Tibial artery (tissue), 4 donors: ENCODE measurements around the gene KLF16.

Experiments used
- DNase-seq, 2 donors: peaks; one replicate each; pipeline ENCODE4 v3.0.0-alpha.2; 2019
- H3K27ac ChIP-seq, 2 donors: fragments of 200-600 bp; sonication (generic) in 1 of 2; 1 replicate in 1 of 2; 2 replicates in 1 of 2; pipeline ENCODE4 v1.5.1; 2018 to 2019; ENCODE audit warnings: mild to moderate bottlenecking in 1 of 2
- H3K27me3 ChIP-seq, 2 donors: fragments of 200-600 bp; sonication (generic) in 1 of 2; one replicate each; pipeline versions ENCODE4 v1.5.1 to v1.6.0; 2016 to 2019
- H3K36me3 ChIP-seq, 3 donors: fragments of 200-600 bp; sonication (generic) in 2 of 3; one replicate each; pipeline ENCODE4 v1.5.1; 2016 to 2019; ENCODE audit warnings: mild to moderate bottlenecking in 2 of 3
- H3K4me1 ChIP-seq, 4 donors: fragments of 200-600 bp; sonication (generic) in 2 of 4; 1 replicate in 3 of 4; 2 replicates in 1 of 4; pipeline ENCODE4 v1.5.1; 2016 to 2019
- H3K4me3 ChIP-seq, 2 donors: fragments of 200-600 bp; sonication (generic) in 1 of 2; 1 replicate in 1 of 2; 2 replicates in 1 of 2; pipeline ENCODE4 v1.5.1; 2018 to 2019; ENCODE audit warnings: mild to moderate bottlenecking in 2 of 2
- H3K9me3 ChIP-seq, 3 donors: fragments of 200-600 bp; sonication (generic) in 1 of 3; one replicate each; pipeline ENCODE4 v1.5.1; 2016 to 2019
- intact Hi-C: fragments of 100-400 bp; cut with DNase I; formaldehyde crosslinking; loops from one replicate; pipeline ENCODE4 v1.15.0; 2023; ENCODE audit warnings: low total_unique reads
- TF ChIP-seq, protein P1 (sequence below), 2 experiments: fragments of 200-600 bp in 1 of 2; fragments of 450-650 bp in 1 of 2; IDR thresholded peaks; one replicate each; pipeline ENCODE4 v1.5.1; 2017 to 2019; ENCODE audit warnings: antibody characterized with exemption in 2 of 2, mild to moderate bottlenecking in 1 of 2, moderate library complexity in 1 of 2

Gene KLF16

GRCh38 chr19:1830568-1830967 lies 32.8 kb downstream of the KLF16 start:
- DNase-seq, result no peak
- H3K9me3 ChIP-seq, result no peaks in the 10 kb centered on the region
- H3K4me1 ChIP-seq, result peaks cover 0 to 28% (median 10%) of the 10 kb centered on the region in 4 donors
- H3K27ac ChIP-seq, result no peak overlapping the region
- H3K4me3 ChIP-seq, result no peak overlapping the region
- intact Hi-C loops, result no loop called here
- TF ChIP-seq, protein P1, sequence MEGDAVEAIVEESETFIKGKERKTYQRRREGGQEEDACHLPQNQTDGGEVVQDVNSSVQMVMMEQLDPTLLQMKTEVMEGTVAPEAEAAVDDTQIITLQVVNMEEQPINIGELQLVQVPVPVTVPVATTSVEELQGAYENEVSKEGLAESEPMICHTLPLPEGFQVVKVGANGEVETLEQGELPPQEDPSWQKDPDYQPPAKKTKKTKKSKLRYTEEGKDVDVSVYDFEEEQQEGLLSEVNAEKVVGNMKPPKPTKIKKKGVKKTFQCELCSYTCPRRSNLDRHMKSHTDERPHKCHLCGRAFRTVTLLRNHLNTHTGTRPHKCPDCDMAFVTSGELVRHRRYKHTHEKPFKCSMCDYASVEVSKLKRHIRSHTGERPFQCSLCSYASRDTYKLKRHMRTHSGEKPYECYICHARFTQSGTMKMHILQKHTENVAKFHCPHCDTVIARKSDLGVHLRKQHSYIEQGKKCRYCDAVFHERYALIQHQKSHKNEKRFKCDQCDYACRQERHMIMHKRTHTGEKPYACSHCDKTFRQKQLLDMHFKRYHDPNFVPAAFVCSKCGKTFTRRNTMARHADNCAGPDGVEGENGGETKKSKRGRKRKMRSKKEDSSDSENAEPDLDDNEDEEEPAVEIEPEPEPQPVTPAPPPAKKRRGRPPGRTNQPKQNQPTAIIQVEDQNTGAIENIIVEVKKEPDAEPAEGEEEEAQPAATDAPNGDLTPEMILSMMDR (IDR thresholded peaks at IDR 0.05), result no peak
- H3K36me3 ChIP-seq, result peaks cover 17 to 38% (median 27%) of the 10 kb centered on the region in 3 donors
- H3K27me3 ChIP-seq, result no peaks in the 10 kb centered on the region

- Histone ChIP-seq H3K4me1 (peaks cover 0 to 24% (median 10%) of the 10 kb centered on the region in 4 donors), H3K9me3 (no peaks in the 10 kb centered on the region), H3K27ac (no peak overlapping the region), H3K27me3 (no peaks in the 10 kb centered on the region), H3K4me3 (no peak overlapping the region), H3K36me3 (peaks cover 17 to 43% (median 27%) of the 10 kb centered on the region in 3 donors)
- intact Hi-C loops, result loop anchor here (5.0 kb wide), 1 partner anchor 43 kb away; no protein-coding TSS in a partner anchor
- no peak for DNase-seq
- TF ChIP-seq, protein P1 (IDR thresholded peaks at IDR 0.05), result no peak
Observed at GRCh38 chr19:1829958-1830357, 33.4 kb downstream of the KLF16 start.

GRCh38 chr19:1828279-1829238 lies 34.8 kb downstream of the KLF16 start:
- Histone ChIP-seq H3K36me3 (peaks cover 28 to 56% (median 41%) of the 10 kb centered on the region in 3 donors), H3K27ac (no peak overlapping the region)

DNA sequence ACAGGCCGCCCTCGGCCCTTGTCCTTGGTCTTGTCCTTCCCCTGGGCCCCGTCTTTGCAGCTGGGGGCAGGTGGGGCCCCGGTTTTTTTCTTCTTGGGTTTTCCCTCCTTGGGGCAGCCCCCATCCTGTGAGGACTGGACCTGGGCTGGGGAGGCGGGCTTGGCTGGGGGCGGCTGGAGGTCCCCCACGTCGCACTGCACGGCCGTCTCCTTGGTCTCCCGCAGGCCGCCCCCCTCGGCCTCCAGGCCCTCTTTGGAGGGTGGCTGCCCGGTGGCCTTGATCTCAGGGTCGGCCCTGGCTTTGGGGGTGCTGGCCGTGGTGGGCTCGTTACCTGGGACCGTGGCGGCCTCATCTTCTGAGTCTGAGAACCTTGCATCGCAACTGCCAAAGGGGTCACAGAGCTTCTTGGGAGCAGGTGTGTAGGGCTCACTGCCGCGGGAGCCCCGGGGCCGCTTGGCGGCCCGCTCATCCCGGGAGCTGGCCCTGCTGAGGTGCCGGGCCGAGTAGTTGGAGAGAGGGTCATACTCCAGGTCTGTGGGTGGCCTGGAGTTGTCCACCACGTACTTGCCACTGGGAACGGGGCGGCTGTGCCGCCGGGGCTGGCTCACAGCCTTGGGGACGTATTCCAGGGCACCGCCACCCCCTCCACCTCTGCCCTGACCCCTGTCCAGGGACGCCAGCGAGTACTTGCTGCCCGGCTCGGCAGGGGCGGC lies 35.7 kb downstream of the KLF16 start:
- Histone ChIP-seq H3K36me3 (peaks cover 36 to 65% (median 49%) of the 10 kb centered on the region in 3 donors), H3K4me1 (peaks cover 0 to 14% (median 10%) of the 10 kb centered on the region in 4 donors), H3K27me3 (no peaks in the 10 kb centered on the region), H3K27ac (no peak overlapping the region), H3K9me3 (no peaks in the 10 kb centered on the region), H3K4me3 (no peak overlapping the region)
- intact Hi-C loops, result loop anchor here (5.0 kb wide), 1 partner anchor 40 kb away; no protein-coding TSS in a partner anchor
- no peak for DNase-seq
- TF ChIP-seq, protein P1 (IDR thresholded peaks at IDR 0.05), result no peak

More at GRCh38 chr19:1828279-1829238, 34.8 kb downstream of the KLF16 start:
- TF ChIP-seq, protein P1 (IDR thresholded peaks at IDR 0.05), result no peak
- intact Hi-C loops, result loop anchor here (5.0 kb wide), 1 partner anchor 41 kb away; no protein-coding TSS in a partner anchor
- Histone ChIP-seq H3K9me3 (no peaks in the 10 kb centered on the region), H3K4me3 (no peak overlapping the region), H3K4me1 (peaks cover 0 to 17% (median 10%) of the 10 kb centered on the region in 4 donors), H3K27me3 (no peaks in the 10 kb centered on the region)
- no peak for DNase-seq
